Mucosa of stomach (tissue), 1 donor: Measurements from ENCODE around the gene CCNI.
"Not testable (repeated sequence)": the region's sequence is repeated elsewhere in the genome, so short reads cannot be mapped to it uniquely, and the experiment has no call there.

Source experiments
- H3K27me3 ChIP-seq: one replicate; pipeline ENCODE4 v1.7.0; 2013; ENCODE audit warnings: mild to moderate bottlenecking, low read length; ENCODE audit not compliant: control insufficient read depth, insufficient read depth
- H3K36me3 ChIP-seq: one replicate; pipeline ENCODE4 v1.7.0; 2013; ENCODE audit warnings: low read length; ENCODE audit not compliant: control insufficient read depth, insufficient read depth
- H3K4me1 ChIP-seq: one replicate; pipeline ENCODE4 v1.7.0; 2013; ENCODE audit warnings: mild to moderate bottlenecking, low read length; ENCODE audit not compliant: control insufficient read depth, insufficient read depth
- H3K4me3 ChIP-seq: one replicate; pipeline ENCODE4 v1.7.0; 2013; ENCODE audit warnings: low read length
- H3K9ac ChIP-seq: one replicate; pipeline ENCODE4 v1.7.0; 2013; ENCODE audit warnings: mild to moderate bottlenecking, low read length, moderate library complexity
- H3K9me3 ChIP-seq: one replicate; pipeline ENCODE4 v1.7.0; 2013; ENCODE audit warnings: mild to moderate bottlenecking, low read length, moderate library complexity; ENCODE audit not compliant: control insufficient read depth
- donor health status: Pancreatic carcinoma.

CCNI gene

DNA sequence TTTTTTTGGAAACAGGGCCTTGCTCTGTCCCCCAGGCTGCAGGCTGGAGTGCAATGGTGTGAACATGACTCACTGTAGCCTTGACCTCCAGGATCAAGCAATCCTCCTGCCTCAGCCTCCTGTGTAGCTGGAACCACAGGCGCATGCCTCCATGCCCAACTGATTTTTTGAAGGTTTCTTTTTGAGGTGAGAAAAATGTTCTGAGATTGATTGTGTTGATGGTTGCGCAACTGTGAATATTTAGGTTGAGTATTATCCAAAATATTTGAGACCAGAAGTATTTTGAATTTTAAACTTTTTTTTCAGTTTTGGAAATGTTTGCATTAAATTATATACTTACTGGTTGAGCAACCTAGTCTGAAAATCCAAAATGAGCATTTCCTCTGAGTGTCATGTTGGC is 2.6 kb upstream of the CCNI start:
- H3K27me3 ChIP-seq, result no peaks in the 10 kb centered on the region
- H3K36me3 ChIP-seq, result no peaks in the 10 kb centered on the region
- H3K4me1 ChIP-seq, result peaks cover 6% of the 10 kb centered on the region
- no peaks in the 10 kb centered on the region for H3K9me3 ChIP-seq
- H3K4me3 ChIP-seq, result no peak overlapping the region
- H3K9ac ChIP-seq, result no peak overlapping the region

DNA sequence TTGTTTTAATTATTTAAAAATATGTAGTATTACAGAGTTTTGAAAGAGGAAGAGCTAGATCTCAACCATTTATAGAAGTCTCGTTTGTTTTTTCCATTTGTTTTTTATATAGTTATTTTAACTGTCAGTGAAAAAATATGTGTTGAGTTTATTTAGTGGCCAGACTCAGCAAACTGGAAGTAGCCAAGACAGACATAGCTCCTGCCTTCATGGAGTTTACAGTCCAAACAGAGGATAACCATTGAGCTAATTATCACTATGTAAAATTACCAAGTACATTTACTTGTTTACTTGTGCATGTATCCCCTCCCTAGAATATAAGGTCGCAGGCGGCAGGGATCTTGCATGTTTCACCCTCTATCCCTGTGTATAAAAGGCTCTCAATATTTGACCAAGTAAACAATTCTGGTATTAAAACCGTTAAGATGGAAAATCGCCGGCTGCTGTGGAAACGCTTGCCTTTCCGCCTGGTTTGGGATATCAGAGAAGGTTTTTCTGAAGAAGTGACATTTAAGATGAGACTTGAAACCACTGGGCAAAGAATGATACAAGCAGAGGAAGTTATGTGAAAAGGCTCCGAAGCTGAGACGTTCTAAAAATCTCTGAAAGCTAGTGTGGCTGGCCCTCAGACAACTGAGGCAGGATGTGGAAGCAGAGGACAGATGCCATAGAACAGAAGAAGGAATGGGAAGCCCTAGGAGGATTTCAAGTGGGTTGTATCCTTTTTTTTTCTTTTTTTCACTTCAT is 1.3 kb upstream of the CCNI start:
- H3K4me1 ChIP-seq, result peaks cover 19% of the 10 kb centered on the region
- H3K9ac ChIP-seq, result peak overlapping the region; percentile 83
- no peak overlapping the region for H3K4me3 ChIP-seq

DNA sequence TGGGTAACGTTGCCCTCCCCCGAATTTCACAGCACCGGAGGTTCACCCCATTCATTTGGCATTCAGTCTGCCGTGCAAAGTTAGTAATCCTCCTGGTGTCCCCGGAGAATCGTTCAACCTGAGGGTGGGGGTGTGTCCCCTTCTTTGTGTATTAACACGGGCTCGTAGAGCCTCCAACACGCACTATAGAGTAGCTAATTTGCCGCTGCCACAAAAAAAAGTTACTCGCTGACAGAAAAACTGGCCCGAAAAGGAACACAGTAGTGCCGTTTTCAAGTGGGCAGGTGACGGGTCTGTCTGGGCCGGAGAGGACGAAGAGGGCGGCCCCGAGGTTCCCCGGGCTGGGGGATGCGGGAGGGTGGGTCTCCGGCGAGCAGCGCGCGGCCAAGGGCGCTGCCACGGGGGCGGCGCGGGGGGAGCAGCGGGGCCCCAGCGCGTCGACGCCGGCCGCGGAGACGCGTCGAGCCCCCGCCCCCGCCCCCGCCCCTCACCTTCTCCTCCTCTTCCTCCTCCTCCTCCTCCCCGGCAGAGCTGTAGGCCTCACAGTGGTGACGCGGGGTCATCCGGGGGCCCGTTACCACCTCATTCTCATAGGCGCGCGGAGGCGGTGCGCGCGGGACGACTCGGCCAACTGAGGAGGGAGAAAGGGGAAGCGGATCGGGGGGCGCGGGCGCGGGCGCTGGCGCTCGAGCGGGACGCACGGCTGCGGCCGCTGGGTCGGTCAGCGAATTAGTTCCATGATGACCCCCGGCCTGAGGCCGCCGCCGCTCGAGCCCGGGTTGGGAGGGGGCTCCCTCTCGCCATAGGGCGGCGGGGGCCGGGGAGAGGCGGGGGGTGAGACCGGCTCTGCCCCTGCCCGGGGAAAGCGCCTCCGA is 571 bp downstream of the CCNI start:
- H3K27me3 ChIP-seq, result no peaks in the 10 kb centered on the region
- H3K4me1 ChIP-seq, result peaks cover 23% of the 10 kb centered on the region

More for the DNA sequence above, 1.3 kb upstream of the CCNI start:
- Histone ChIP-seq H3K36me3 (no peaks in the 10 kb centered on the region), H3K27me3 (no peaks in the 10 kb centered on the region), H3K9me3 (no peaks in the 10 kb centered on the region)

DNA sequence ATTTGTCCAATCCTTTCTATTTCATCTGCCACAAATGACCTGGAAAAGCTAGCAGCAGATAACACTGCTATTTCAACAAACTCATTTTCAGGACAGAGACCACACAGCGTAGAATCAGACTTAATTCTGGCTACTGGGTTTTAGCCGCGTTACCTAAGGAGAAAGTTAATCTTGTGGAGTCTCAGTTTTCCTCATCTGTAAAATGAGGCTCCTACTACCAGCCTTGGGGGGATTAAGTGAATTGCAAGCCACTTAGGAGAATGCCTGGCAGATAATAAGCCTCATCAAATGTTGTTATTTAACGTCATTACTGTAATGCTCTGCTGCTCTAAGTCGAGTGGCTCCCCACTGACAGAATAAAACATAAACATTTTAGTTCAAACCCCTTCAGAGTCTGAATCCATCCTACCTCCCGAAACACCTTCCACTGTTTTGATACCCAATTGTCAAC is 1.4 kb downstream of the CCNI start:
- Histone ChIP-seq H3K36me3 (no peaks in the 10 kb centered on the region), H3K4me3 (peak overlapping the region; percentile 61), H3K27me3 (no peaks in the 10 kb centered on the region), H3K9me3 (no peaks in the 10 kb centered on the region), H3K4me1 (peaks cover 23% of the 10 kb centered on the region), H3K9ac (peak overlapping the region; percentile 83)

More for the DNA sequence above, 571 bp downstream of the CCNI start:
- peak overlapping the region; percentile 85 for H3K4me3 ChIP-seq
- no peaks in the 10 kb centered on the region for H3K36me3 ChIP-seq
- H3K9ac ChIP-seq, result peak overlapping the region; percentile 83
- no peaks in the 10 kb centered on the region for H3K9me3 ChIP-seq

DNA sequence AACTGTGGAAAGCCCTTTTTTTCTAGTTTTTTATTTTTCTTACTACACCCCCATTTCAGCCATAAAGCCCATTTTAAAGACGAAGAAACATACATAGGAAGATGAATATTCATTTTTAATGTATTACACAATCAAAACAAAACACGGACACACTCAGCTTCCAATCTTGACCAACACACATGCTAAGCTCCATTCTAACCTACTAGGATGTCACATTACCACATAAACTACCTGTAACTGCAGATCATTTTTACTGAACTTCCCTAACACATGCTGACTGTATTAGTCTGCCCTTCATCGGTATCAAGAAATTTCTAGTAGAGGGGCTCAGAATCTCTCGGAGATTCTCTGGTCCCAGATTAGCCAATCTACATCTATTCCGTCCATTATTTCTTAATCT is 1.8 kb downstream of the CCNI start:
- no peaks in the 10 kb centered on the region for H3K27me3 ChIP-seq
- H3K36me3 ChIP-seq, result no peaks in the 10 kb centered on the region
- H3K4me1 ChIP-seq, result peaks cover 23% of the 10 kb centered on the region
- H3K4me3 ChIP-seq, result peak overlapping the region; percentile 61
- no peaks in the 10 kb centered on the region for H3K9me3 ChIP-seq
- peak overlapping the region; percentile 83 for H3K9ac ChIP-seq

DNA sequence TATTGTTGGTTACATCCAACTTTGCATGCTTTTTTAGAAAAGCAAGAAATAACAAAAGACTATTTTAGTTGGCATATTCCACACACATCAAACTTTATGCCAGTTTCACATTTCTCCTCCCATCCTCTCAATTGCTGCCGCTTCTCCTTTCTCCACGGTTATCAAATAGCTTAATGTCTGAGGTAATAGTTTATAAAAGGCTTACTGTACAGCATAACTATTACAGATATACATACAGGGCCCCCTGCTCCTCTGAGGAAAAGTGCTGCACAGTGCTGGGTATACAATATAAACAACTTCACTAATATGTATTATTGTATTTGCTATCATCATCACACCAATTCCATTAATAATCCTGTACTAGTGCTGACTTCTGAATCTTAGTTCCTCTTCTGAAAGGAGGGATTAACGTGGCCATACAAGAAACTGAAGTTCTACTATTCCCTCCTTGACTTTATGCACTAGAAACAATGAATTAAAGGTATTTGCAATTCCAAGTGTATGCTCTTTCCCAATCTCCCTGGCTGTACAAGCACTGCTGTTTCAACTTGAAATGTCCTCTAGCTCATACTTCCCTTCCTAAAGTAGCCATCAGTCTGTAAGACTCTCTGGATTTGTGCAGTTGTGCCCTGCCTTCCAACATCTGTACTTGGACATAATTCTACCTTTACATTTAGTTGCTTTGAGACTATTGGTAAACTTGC is 2.5 kb downstream of the CCNI start:
- Histone ChIP-seq H3K4me3 (no peak overlapping the region), H3K9ac (peak overlapping the region; percentile 12), H3K4me1 (peaks cover 23% of the 10 kb centered on the region), H3K9me3 (no peaks in the 10 kb centered on the region), H3K27me3 (no peaks in the 10 kb centered on the region), H3K36me3 (no peaks in the 10 kb centered on the region)

DNA sequence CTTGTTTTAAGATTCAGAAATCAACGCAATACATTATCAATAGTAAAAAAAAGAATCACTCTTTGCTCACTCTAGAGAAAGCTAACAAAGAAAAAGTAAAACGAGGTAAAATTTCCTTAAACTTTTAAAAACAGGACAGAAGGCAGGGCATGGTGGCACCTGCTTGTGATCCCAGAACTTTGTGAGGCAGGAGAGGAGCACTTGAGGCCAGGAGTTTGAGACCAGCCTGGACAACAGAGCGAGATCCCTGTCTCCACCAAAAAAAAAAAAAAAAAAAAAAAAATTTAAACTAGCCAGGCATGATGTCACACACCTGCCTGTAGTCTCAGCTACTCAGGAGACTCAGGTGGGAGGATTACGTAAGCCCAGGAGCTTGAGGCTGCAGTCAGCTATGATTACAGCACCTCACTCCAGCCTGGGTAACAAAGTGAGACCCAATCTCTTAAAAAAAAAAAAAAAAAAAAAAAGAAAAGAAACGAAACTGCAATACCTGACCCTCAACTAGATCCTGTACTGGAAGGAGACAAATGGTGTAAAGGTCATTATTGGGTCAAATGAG is 3.5 kb downstream of the CCNI start:
- H3K4me1 ChIP-seq, result peaks cover 21% of the 10 kb centered on the region
- peak overlapping the region; percentile 16 for H3K9ac ChIP-seq
- no peak overlapping the region for H3K4me3 ChIP-seq
- no peaks in the 10 kb centered on the region for H3K36me3 ChIP-seq
- H3K9me3 ChIP-seq, result no peaks in the 10 kb centered on the region
- no peaks in the 10 kb centered on the region for H3K27me3 ChIP-seq

DNA sequence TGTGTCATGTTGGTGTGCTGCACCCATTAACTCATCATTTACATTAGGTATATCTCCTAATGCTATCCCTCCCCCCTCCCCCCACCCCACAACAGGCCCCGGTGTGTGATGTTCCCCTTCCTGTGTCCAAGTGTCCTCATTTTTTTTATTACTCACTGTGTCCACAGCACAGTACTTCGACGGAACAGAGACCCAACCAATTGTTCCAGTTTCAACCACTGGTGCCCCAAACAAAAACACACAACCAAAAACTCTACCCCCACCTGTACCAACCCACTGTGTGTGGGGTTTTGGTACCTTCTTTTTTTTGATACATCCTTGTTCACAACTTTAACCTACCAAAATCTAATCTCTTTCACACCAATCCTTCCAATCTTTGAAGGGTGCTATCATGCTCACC is 6.3 kb downstream of the CCNI start:
- not testable (repeated sequence) for H3K27me3 ChIP-seq, H3K9ac ChIP-seq, H3K36me3 ChIP-seq, H3K4me3 ChIP-seq, H3K9me3 ChIP-seq
- H3K4me1 ChIP-seq, result peaks cover 17% of the 10 kb centered on the region

DNA sequence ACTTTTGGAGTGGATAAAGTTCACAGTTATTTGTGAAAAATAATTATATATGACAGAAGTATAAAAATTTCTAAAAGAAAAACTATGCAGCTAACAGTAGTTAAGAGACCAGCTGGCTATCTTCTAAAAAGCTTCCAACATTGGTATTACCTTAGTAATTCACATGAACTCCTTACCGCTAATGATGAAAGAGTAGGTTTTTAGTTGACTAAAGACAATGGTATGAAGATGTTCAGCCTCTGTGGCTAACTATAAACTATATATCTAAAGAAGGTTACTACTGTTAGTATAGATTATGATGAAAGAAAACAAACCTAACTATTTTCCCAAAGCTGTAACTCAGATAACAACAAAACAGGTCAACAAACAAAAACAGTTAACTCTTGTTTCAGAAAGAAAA is 10.4 kb downstream of the CCNI start:
- Histone ChIP-seq H3K9me3 (no peaks in the 10 kb centered on the region), H3K4me1 (peaks cover 1% of the 10 kb centered on the region), H3K9ac (no peak overlapping the region), H3K36me3 (no peaks in the 10 kb centered on the region), H3K27me3 (no peaks in the 10 kb centered on the region), H3K4me3 (no peak overlapping the region)

DNA sequence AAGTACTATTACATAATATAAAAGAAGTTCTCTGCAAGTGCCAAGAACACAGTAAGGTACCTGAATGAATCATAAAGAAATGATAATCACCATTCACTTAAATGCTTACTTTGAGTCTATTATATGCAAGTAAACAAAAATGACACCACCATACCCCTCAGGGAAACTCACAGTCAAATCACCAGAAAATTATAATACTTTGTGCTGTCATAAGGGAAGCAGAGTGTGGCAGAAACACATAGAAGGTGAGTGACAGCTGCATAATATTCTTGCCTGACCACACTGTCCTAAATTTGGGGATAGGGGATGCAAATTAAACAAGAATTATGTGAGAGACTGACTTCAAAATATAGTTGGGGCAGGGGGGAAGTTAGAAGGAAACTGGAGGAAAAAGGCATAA is 12.9 kb downstream of the CCNI start:
- Histone ChIP-seq H3K36me3 (no peaks in the 10 kb centered on the region), H3K4me1 (no peaks in the 10 kb centered on the region), H3K27me3 (no peaks in the 10 kb centered on the region), H3K4me3 (no peak overlapping the region), H3K9ac (no peak overlapping the region), H3K9me3 (no peaks in the 10 kb centered on the region)

DNA sequence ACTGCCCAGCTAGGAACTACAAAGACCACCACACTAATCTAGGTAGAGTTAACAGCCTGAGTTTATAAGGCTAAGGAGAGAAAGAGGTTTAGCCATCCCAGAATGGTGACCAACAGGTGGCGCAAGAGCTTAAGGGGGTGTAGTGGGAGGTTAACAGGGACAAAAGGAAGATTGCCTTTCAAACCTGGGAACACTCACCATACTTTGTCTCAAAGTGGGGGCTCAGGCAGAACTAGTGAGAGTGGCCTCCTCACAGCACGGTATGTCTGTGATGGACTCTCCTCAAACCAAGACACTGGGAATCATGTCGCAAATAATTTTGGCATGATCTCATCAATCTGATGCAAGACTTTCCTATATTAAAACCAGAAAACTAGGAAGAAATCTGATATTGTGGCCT is 23.4 kb downstream of the CCNI start:
- Histone ChIP-seq H3K4me3 (no peak overlapping the region), H3K27me3 (no peaks in the 10 kb centered on the region), H3K9me3 (no peaks in the 10 kb centered on the region), H3K4me1 (no peaks in the 10 kb centered on the region), H3K9ac (no peak overlapping the region), H3K36me3 (peaks cover 4% of the 10 kb centered on the region)
